CD14-positive monocyte (primary cell): Measurements from ENCODE around the gene ST3GAL4. TPM values are rescaled to one million over a fixed set of nuclear protein-coding genes. Genes with fewer than 3 reads are reported as not detected.

ENCODE experiments used
- DNase-seq, 3 donors: peaks; one replicate each; pipeline ENCODE4 v3.0.0-alpha.2; 2011 to 2022
- H2AFZ ChIP-seq: 2 replicates; pipeline ENCODE4 v1.6.0; 2012; ENCODE audit warnings: mild to moderate bottlenecking, low read depth, low read length, inconsistent platforms; ENCODE audit not compliant: insufficient read depth, poor library complexity, severe bottlenecking
- H3K27ac ChIP-seq, 2 donors: 1 replicate in 1 of 2; 2 replicates in 1 of 2; pipeline ENCODE4 v1.5.1; 2012 to 2013; ENCODE audit warnings: low read length in 2 of 2, control low read depth in 1 of 2, inconsistent platforms in 1 of 2, low read depth in 1 of 2, mild to moderate bottlenecking in 1 of 2
- H3K27me3 ChIP-seq, 2 donors: one replicate each; pipeline versions ENCODE4 v1.6.0 to v1.6.1; 2011 to 2013; ENCODE audit warnings: low read length in 2 of 2; ENCODE audit not compliant: control insufficient read depth in 2 of 2, insufficient read depth in 2 of 2
- H3K36me3 ChIP-seq, 2 donors: replicated peaks in 1 of 2; 1 replicate in 1 of 2; 2 replicates in 1 of 2; pipeline versions ENCODE4 v1.5.1 to v1.6.1; 2012 to 2013; ENCODE audit warnings: low read length in 2 of 2, control low read depth in 1 of 2, inconsistent platforms in 1 of 2, mild to moderate bottlenecking in 1 of 2; ENCODE audit not compliant: insufficient read depth in 2 of 2, control insufficient read depth in 1 of 2
- H3K4me1 ChIP-seq, 2 donors: 1 replicate in 1 of 2; 2 replicates in 1 of 2; pipeline versions ENCODE4 v1.5.1 to v1.6.1; 2012 to 2013; ENCODE audit warnings: low read length in 2 of 2, control low read depth in 1 of 2, inconsistent platforms in 1 of 2, mild to moderate bottlenecking in 1 of 2, moderate library complexity in 1 of 2; ENCODE audit not compliant: insufficient read depth in 2 of 2, control insufficient read depth in 1 of 2
- H3K4me2 ChIP-seq: replicated peaks from 2 replicates; pipeline ENCODE3; 2012; ENCODE audit warnings: low read length, moderate library complexity, mild to moderate bottlenecking; ENCODE audit not compliant: poor library complexity, severe bottlenecking; ENCODE audit errors: extremely low read depth
- H3K4me3 ChIP-seq, 3 experiments: fragments of 200-600 bp in 1 of 3; sonication (generic) in 1 of 3; replicated peaks in 1 of 3; 1 replicate in 2 of 3; 2 replicates in 1 of 3; pipeline ENCODE4 v1.5.1; 2011 to 2013; ENCODE audit warnings: low read length in 3 of 3, mild to moderate bottlenecking in 3 of 3, control low read depth in 2 of 3, low read depth in 2 of 3, inconsistent platforms in 1 of 3, moderate library complexity in 1 of 3
- H3K79me2 ChIP-seq: 2 replicates; pipeline ENCODE4 v1.6.0; 2012; ENCODE audit warnings: mild to moderate bottlenecking, control low read depth, inconsistent platforms, low read length, moderate library complexity; ENCODE audit not compliant: insufficient read depth
- H3K9ac ChIP-seq: 2 replicates; pipeline ENCODE4 v1.6.0; 2017; ENCODE audit warnings: low read length, mild to moderate bottlenecking; ENCODE audit not compliant: insufficient read depth, poor library complexity, severe bottlenecking
- H3K9me3 ChIP-seq, 2 donors: replicated peaks in 1 of 2; 1 replicate in 1 of 2; 2 replicates in 1 of 2; pipeline versions ENCODE4 v1.5.1 to v1.6.1; 2012 to 2013; ENCODE audit warnings: low read length in 2 of 2, control low read depth in 1 of 2; ENCODE audit not compliant: control insufficient read depth in 1 of 2, insufficient read depth in 1 of 2
- H4K20me1 ChIP-seq: 2 replicates; pipeline ENCODE4 v1.6.0; 2012; ENCODE audit warnings: mild to moderate bottlenecking, low read length, control low read depth, moderate library complexity; ENCODE audit not compliant: insufficient read depth
- H3K27ac Mint-ChIP-seq, 7 donors: one replicate each; pipeline ENCODE4 v1.8.0; 2020; ENCODE audit warnings: mild to moderate bottlenecking in 7 of 7, mixed read lengths in 7 of 7, moderate library complexity in 6 of 7, inconsistent platforms in 2 of 7
- H3K27me3 Mint-ChIP-seq, 3 donors: one replicate each; pipeline ENCODE4 v1.8.0; 2021 to 2022; ENCODE audit warnings: low read depth in 3 of 3, mild to moderate bottlenecking in 3 of 3, mixed read lengths in 3 of 3, moderate library complexity in 3 of 3, inconsistent platforms in 1 of 3
- H3K36me3 Mint-ChIP-seq, 2 donors: one replicate each; pipeline ENCODE4 v1.8.0; 2020; ENCODE audit warnings: mixed read lengths in 2 of 2, inconsistent platforms in 1 of 2, mild to moderate bottlenecking in 1 of 2
- H3K4me1 Mint-ChIP-seq: one replicate; pipeline ENCODE4 v1.8.0; 2020; ENCODE audit warnings: mild to moderate bottlenecking, mixed read lengths
- H3K4me3 Mint-ChIP-seq, 2 donors: one replicate each; pipeline ENCODE4 v1.8.0; 2020; ENCODE audit warnings: mild to moderate bottlenecking in 2 of 2, mixed read lengths in 2 of 2, moderate library complexity in 1 of 2
- H3K9me3 Mint-ChIP-seq, 7 donors: one replicate each; pipeline ENCODE4 v1.8.0; 2020 to 2022; ENCODE audit warnings: mixed read lengths in 7 of 7, mild to moderate bottlenecking in 6 of 7, moderate library complexity in 6 of 7, inconsistent platforms in 2 of 7
- CTCF ChIP-seq: fragments of 200-600 bp; IDR thresholded peaks from one replicate; pipeline ENCODE4 v1.8.0; 2022; ENCODE audit warnings: antibody characterized with exemption, mild to moderate bottlenecking
- WGBS: methylation state at CpG from one replicate; pipeline ENCODE4 v1.1.5; 2013; ENCODE audit warnings: missing lambda C conversion rate; ENCODE audit not compliant: insufficient coverage; 5-methylcytosine and 5-hydroxymethylcytosine counted together
- intact Hi-C, 2 donors: fragments of 100-400 bp; cut with micrococcal nuclease; formaldehyde crosslinking; loops; one replicate each; pipeline versions ENCODE4 v1.15.0 to v1.15.1; 2023
- polyA minus RNA-seq: library from RNA; depleted of rRNA, polyadenylated mRNA; stranded (reverse); fragments of >200 nt; gene quantifications from 2 replicates; pipeline ENCODE4 v1.2.3, GENCODE V29; 2012
- polyA plus RNA-seq, 3 donors: library from polyadenylated mRNA; depleted of rRNA in 1 of 3; unstranded in 2 of 3; stranded (reverse) in 1 of 3; fragments of 300-500 nt in 2 of 3; fragments of >200 nt in 1 of 3; fragmentation: Illumina TruSeq in 2 of 3; gene quantifications; 1 replicate in 2 of 3; 2 replicates in 1 of 3; pipeline ENCODE4 v1.2.3, GENCODE V29; 2012 to 2021
- total RNA-seq, 12 experiments: library from RNA in 1 of 12; stranded (reverse) in 1 of 12; fragments of 120-200 nt in 1 of 12; gene quantifications; one replicate each; pipeline ENCODE4 v1.2.4 and lab custom pipeline; 2013 to 2026; ENCODE audit warnings: mixed read lengths in 6 of 12, inconsistent platforms in 1 of 12

ST3GAL4 gene
- total RNA-seq (2013), result 8.9 TPM
- polyA plus RNA-seq, result 10 to 100 TPM in 2 of 3 donors, 1 to 10 TPM in 1; 7.8 to 14.3 (median 10.1) TPM
- 7.2 and 8.9 TPM in 2 replicates for polyA minus RNA-seq
- total RNA-seq (lab: John Stamatoyannopoulos, UW), result 4.3 to 8.2 (median 6.5) reads per million in 11 experiments

GRCh38 chr11:126355324-126355925, at the start of gene ST3GAL4:
Gene ST3GAL4, plus strand, starts transcription at chr11:126355686. Its CDS starts 50,470 bp downstream, at chr11:126406156.
- Histone ChIP-seq H3K4me3 (peak within 1 kb of the TSS; percentile 51 to 81 (median 72)), H4K20me1 (peaks cover 7% of the 10 kb centered on the region), H3K4me1 (peaks cover 55 to 75% of the 10 kb centered on the region in 2 donors), H3K36me3 (no peaks in the 10 kb centered on the region), H3K27me3 (no peaks in the 10 kb centered on the region), H3K79me2 (peaks cover 91% of the 10 kb centered on the region), H2AFZ (peak within 1 kb of the TSS; percentile 92), H3K27ac (peak within 1 kb of the TSS; percentile 22 to 67), H3K4me2 (peak within 1 kb of the TSS; percentile 93), H3K9me3 (no peaks in the 10 kb centered on the region), H3K9ac (peak within 1 kb of the TSS; percentile 69)
- Mint-ChIP-seq H3K4me1 (peaks cover 77% of the 10 kb centered on the region), H3K4me3 (peak within 1 kb of the TSS; percentile 85 to 90), H3K9me3 (no peaks in the 10 kb centered on the region), H3K36me3 (peaks cover 5 to 9% of the 10 kb centered on the region in 2 donors), H3K27me3 (peaks cover 0 to 12% (median 2%) of the 10 kb centered on the region in 3 donors), H3K27ac (peak within 1 kb of the TSS in 6 of 7 donors; percentile 40 to 85 (median 56))
- DNase-seq, result peak; percentile 17 to 40 (median 20)
- intact Hi-C loops, result loop anchor here in 1 of 2 donors (5.0 kb wide), 1 partner anchor 43 kb away; no protein-coding TSS in a partner anchor
- no peak for TF ChIP-seq CTCF
- under 1% methylated on average over 67 of the region's 71 CpGs for WGBS

- H3K27ac ChIP-seq, result no peak overlapping the region
- intact Hi-C loops, result no loop called here
- H3K9me3 ChIP-seq, result no peaks in the 10 kb centered on the region
- no peaks in the 10 kb centered on the region for H3K27me3 ChIP-seq
- peaks cover 32% of the 10 kb centered on the region for H3K4me1 Mint-ChIP-seq
- peaks cover 4 to 32% of the 10 kb centered on the region in 2 donors for H3K36me3 ChIP-seq
- no peak overlapping the region for H2AFZ ChIP-seq
- no peak for DNase-seq
- H3K36me3 Mint-ChIP-seq, result peaks cover 21 to 46% of the 10 kb centered on the region in 2 donors
- peaks cover 23 to 31% of the 10 kb centered on the region in 2 donors for H3K4me1 ChIP-seq
- H4K20me1 ChIP-seq, result no peaks in the 10 kb centered on the region
- no peak overlapping the region for H3K4me2 ChIP-seq
- H3K4me3 ChIP-seq, result no peak overlapping the region
- peaks cover 0 to 2% (median 2%) of the 10 kb centered on the region in 3 donors for H3K27me3 Mint-ChIP-seq
- TF ChIP-seq CTCF, result no peak
- 67% methylated on average over 2 of the region's 4 CpGs for WGBS
- H3K27ac Mint-ChIP-seq, result peak overlapping the region in 4 of 7 donors; percentile 2 to 43 (median 36)
- no peak overlapping the region for H3K9ac ChIP-seq
- peaks cover 31% of the 10 kb centered on the region for H3K79me2 ChIP-seq
- no peaks in the 10 kb centered on the region for H3K9me3 Mint-ChIP-seq
- H3K4me3 Mint-ChIP-seq, result no peak overlapping the region
Observed at GRCh38 chr11:126305699-126306098, 49.8 kb upstream of the ST3GAL4 start.
